ENCODE measurements around the gene TTF2. TPM values are rescaled to one million over a fixed set of nuclear protein-coding genes. Genes with fewer than 3 reads are reported as not detected.
A peak's percentile ranks its signal among the peaks of the same experiment; 100 is the strongest.

TTF2 gene
- total RNA-seq, 1 donor from 2014 or later = 17.0 TPM

Small RNAs within 50 kb of the gene (small RNA-seq; reads per million reads assigned to genes)
- gene MIR942 (ENCODE audit: low replicate concordance) = 1.7 reads per million, percentile 84 among the genes with 10 or more reads in this experiment

Other genes with a start within 250 kb of the TTF2 start
- 113 TPM for gene PTGFRN, start 150.4 kb upstream of the TTF2 start, total RNA-seq
- gene CD101, start 58.6 kb upstream of the TTF2 start, total RNA-seq = 1.8 TPM
- 6.9 TPM for gene TRIM45, start 61.4 kb downstream of the TTF2 start, total RNA-seq
- 6.5 TPM for gene VTCN1, start 150.6 kb downstream of the TTF2 start, total RNA-seq